ENCODE results near the gene MSH3.

Gene MSH3

GRCh38 chr5:80740999-80741398 lies 86.5 kb downstream of the MSH3 start:
- Histone ChIP-seq H4K20me1 (ENCODE audit: insufficient read depth, low read length, poor library complexity, severe bottlenecking) (no peaks in the 10 kb centered on the region), H3K4me3 (ENCODE audit: low read length, poor library complexity, severe bottlenecking) (no peak overlapping the region), H3K27me3 (ENCODE audit: insufficient read depth, low read length, poor library complexity, severe bottlenecking) (no peaks in the 10 kb centered on the region), H3K9me3 (ENCODE audit: insufficient read depth, low read depth, low read length) (peaks cover 5% of the 10 kb centered on the region; the same call in 1 of the 2 replicates), H3K36me3 (ENCODE audit: insufficient read depth, low read length) (peaks cover 45% of the 10 kb centered on the region), H3K9ac (ENCODE audit: low read depth, low read length, poor library complexity, severe bottlenecking) (no peak overlapping the region), H3K79me2 (ENCODE audit: insufficient read depth, low read length) (no peaks in the 10 kb centered on the region), H3F3A (ENCODE audit: low read depth) (no peaks in the 10 kb centered on the region), H3K4me2 (ENCODE audit: low read depth, low read length, poor library complexity, severe bottlenecking) (no peak overlapping the region), H3K4me1 (ENCODE audit: insufficient read depth, low read length, poor library complexity, severe bottlenecking) (peaks cover 23% of the 10 kb centered on the region), H2AFZ (ENCODE audit: low read length) (no peak overlapping the region), H3K9me2 (replicated peaks; ENCODE audit: low read depth, low read length) (no peaks in the 10 kb centered on the region)
- TF ChIP-seq EZH2phosphoT487 (IDR thresholded peaks at IDR 0.05; ENCODE audit: borderline replicate concordance) (no peak), CTCF (conservative IDR thresholded peaks at IDR 0.05; ENCODE audit: low read length) (no peak)

- Histone ChIP-seq H3K79me2 (ENCODE audit: insufficient read depth, low read length) (no peaks in the 10 kb centered on the region), H3K4me3 (ENCODE audit: low read length, poor library complexity, severe bottlenecking) (no peak overlapping the region), H3K9ac (ENCODE audit: low read depth, low read length, poor library complexity, severe bottlenecking) (no peak overlapping the region), H3K9me2 (replicated peaks; ENCODE audit: low read depth, low read length) (no peaks in the 10 kb centered on the region), H3F3A (ENCODE audit: low read depth) (no peaks in the 10 kb centered on the region), H3K9me3 (ENCODE audit: insufficient read depth, low read depth, low read length) (peaks cover 5% of the 10 kb centered on the region; the same call in 1 of the 2 replicates), H3K27me3 (ENCODE audit: insufficient read depth, low read length, poor library complexity, severe bottlenecking) (no peaks in the 10 kb centered on the region), H2AFZ (ENCODE audit: low read length) (no peak overlapping the region), H3K4me2 (ENCODE audit: low read depth, low read length, poor library complexity, severe bottlenecking) (no peak overlapping the region), H3K36me3 (ENCODE audit: insufficient read depth, low read length) (peaks cover 66% of the 10 kb centered on the region), H3K4me1 (ENCODE audit: insufficient read depth, low read length, poor library complexity, severe bottlenecking) (peaks cover 4% of the 10 kb centered on the region), H4K20me1 (ENCODE audit: insufficient read depth, low read length, poor library complexity, severe bottlenecking) (no peaks in the 10 kb centered on the region)
- TF ChIP-seq EZH2phosphoT487 (IDR thresholded peaks at IDR 0.05; ENCODE audit: borderline replicate concordance): no peak
- TF ChIP-seq CTCF (conservative IDR thresholded peaks at IDR 0.05; ENCODE audit: low read length): no peak
These were observed 89.7 kb downstream of the MSH3 start for GRCh38 chr5:80744149-80744548.

GRCh38 chr5:80745490-80745889 lies 91.0 kb downstream of the MSH3 start:
- peaks cover 76% of the 10 kb centered on the region for H3K36me3 ChIP-seq (ENCODE audit: insufficient read depth, low read length)

More at GRCh38 chr5:80745490-80745889, 91.0 kb downstream of the MSH3 start:
- Histone ChIP-seq H3K9me2 (replicated peaks; ENCODE audit: low read depth, low read length) (no peaks in the 10 kb centered on the region), H3K4me1 (ENCODE audit: insufficient read depth, low read length, poor library complexity, severe bottlenecking) (no peaks in the 10 kb centered on the region), H4K20me1 (ENCODE audit: insufficient read depth, low read length, poor library complexity, severe bottlenecking) (no peaks in the 10 kb centered on the region), H3K4me3 (ENCODE audit: low read length, poor library complexity, severe bottlenecking) (no peak overlapping the region), H3K9ac (ENCODE audit: low read depth, low read length, poor library complexity, severe bottlenecking) (no peak overlapping the region), H2AFZ (ENCODE audit: low read length) (no peak overlapping the region), H3F3A (ENCODE audit: low read depth) (no peaks in the 10 kb centered on the region), H3K9me3 (ENCODE audit: insufficient read depth, low read depth, low read length) (peaks cover 5% of the 10 kb centered on the region; the same call in 1 of the 2 replicates), H3K4me2 (ENCODE audit: low read depth, low read length, poor library complexity, severe bottlenecking) (no peak overlapping the region), H3K79me2 (ENCODE audit: insufficient read depth, low read length) (no peaks in the 10 kb centered on the region), H3K27me3 (ENCODE audit: insufficient read depth, low read length, poor library complexity, severe bottlenecking) (no peaks in the 10 kb centered on the region)
- TF ChIP-seq EZH2phosphoT487 (IDR thresholded peaks at IDR 0.05; ENCODE audit: borderline replicate concordance) (no peak), CTCF (conservative IDR thresholded peaks at IDR 0.05; ENCODE audit: low read length) (no peak)

Data from Loucy (cell line).